ENCODE data around the gene OR52I2.

OR52I2 gene

DNA sequence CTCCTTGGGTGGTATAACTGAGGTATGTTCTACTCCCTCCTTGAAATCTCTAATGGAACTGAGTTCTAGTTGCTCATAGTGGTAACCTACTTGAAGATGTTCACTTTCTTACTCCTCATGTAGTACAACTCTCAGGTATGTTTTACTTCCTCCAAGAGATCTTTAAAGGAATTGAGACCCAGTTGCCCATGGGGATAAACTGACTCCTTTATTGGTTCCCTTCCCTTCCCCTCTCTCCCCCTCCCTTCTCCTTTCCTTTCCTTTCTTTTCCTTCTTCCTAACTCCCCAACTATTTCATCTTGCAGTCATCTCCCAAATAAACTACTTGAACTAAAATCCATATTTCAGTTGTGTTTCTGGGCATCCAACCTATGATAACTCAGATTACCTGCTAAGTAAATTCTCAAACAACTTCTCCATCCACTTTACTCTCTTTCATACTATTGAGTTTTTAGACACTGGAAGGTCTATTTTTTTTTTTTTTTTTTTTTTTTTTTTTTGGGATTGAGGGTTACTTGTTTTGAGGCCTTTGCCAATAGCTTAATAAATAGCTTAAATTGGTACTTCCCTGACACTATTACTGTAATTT, 34.4 kb downstream of the OR52I2 start:
- H3K27me3 ChIP-seq (ENCODE audit: control insufficient read depth, insufficient read depth, low read length) = peaks cover 4% of the 10 kb centered on the region
- no peak overlapping the region for H3K4me3 ChIP-seq (ENCODE audit: low read length)
- H3K36me3 ChIP-seq (ENCODE audit: control insufficient read depth, insufficient read depth, low read length) = no peaks in the 10 kb centered on the region
- H3K9me3 ChIP-seq (ENCODE audit: control insufficient read depth, low read length) = no peaks in the 10 kb centered on the region
- H3K9ac ChIP-seq (ENCODE audit: low read length) = no peak overlapping the region
- no peaks in the 10 kb centered on the region for H3K4me1 ChIP-seq (ENCODE audit: control insufficient read depth, insufficient read depth, low read length)

- Histone ChIP-seq H3K9me3 (ENCODE audit: control insufficient read depth, low read length) (no peaks in the 10 kb centered on the region), H3K9ac (ENCODE audit: low read length) (no peak overlapping the region), H3K4me3 (ENCODE audit: low read length) (no peak overlapping the region), H3K27me3 (ENCODE audit: control insufficient read depth, insufficient read depth, low read length) (peaks cover 4% of the 10 kb centered on the region), H3K36me3 (ENCODE audit: control insufficient read depth, insufficient read depth, low read length) (no peaks in the 10 kb centered on the region), H3K4me1 (ENCODE audit: control insufficient read depth, insufficient read depth, low read length) (no peaks in the 10 kb centered on the region)
These were observed 38.0 kb downstream of the OR52I2 start for GRCh38 chr11:4619514-4619913.

DNA sequence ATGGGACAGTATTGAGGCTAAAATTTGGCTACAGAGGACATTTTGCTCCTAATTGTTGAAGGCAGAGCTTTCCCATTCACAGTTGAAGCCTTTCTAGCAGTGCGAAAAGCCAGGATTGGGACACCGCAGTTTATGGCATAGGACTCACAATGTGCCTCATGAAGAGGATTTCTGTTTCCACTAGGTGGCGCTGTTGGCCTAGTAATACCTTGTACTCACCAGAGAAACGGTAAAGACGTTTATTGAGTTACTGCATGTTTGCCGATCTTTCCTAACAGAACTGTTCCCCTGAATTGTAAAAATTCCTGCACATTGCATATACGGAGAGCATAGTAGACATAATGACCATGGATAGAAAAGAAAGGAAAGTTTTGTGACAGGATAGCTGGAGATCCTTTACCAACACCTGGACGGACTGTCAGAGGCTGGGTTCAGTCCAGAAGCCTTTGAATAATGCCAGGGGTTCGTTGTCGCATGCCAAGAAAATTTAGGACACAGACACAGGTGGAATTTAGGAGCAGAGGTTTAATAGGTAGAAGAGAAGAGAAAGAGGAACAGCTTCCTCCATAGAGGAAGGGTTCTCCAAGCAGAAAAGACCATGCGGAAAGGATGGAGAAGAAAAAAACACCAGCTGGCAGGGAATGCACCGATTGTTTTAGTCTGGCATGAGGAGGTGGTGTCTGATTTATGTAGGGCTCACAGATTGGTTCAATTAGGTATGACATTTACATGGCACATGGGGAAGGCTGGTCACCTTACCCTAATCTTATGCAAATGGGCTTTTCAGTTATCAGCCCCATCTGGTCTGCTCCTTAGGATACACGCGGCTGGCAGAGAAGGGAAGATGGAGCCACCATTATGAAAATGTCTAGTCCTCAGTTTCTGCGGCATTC, 44.9 kb downstream of the OR52I2 start:
- Histone ChIP-seq H3K36me3 (ENCODE audit: control insufficient read depth, insufficient read depth, low read length) (no peaks in the 10 kb centered on the region), H3K4me1 (ENCODE audit: control insufficient read depth, insufficient read depth, low read length) (no peaks in the 10 kb centered on the region), H3K4me3 (ENCODE audit: low read length) (no peak overlapping the region), H3K9me3 (ENCODE audit: control insufficient read depth, low read length) (no peaks in the 10 kb centered on the region), H3K27me3 (ENCODE audit: control insufficient read depth, insufficient read depth, low read length) (no peaks in the 10 kb centered on the region), H3K9ac (ENCODE audit: low read length) (no peak overlapping the region)

- Histone ChIP-seq H3K36me3 (ENCODE audit: control insufficient read depth, insufficient read depth, low read length) (no peaks in the 10 kb centered on the region), H3K9ac (ENCODE audit: low read length) (no peak overlapping the region), H3K4me3 (ENCODE audit: low read length) (no peak overlapping the region), H3K4me1 (ENCODE audit: control insufficient read depth, insufficient read depth, low read length) (no peaks in the 10 kb centered on the region), H3K9me3 (ENCODE audit: control insufficient read depth, low read length) (no peaks in the 10 kb centered on the region), H3K27me3 (ENCODE audit: control insufficient read depth, insufficient read depth, low read length) (peaks cover 9% of the 10 kb centered on the region)
These were observed 54.6 kb downstream of the OR52I2 start for GRCh38 chr11:4636136-4636535.

GRCh38 chr11:4636962-4637661, 55.6 kb downstream of the OR52I2 start, which contains the start of gene OR51D1:
TSS of gene OR51D1 (plus strand) at chr11:4637477. CDS start at chr11:4639791, 2,314 bp downstream.
- H3K4me3 ChIP-seq (ENCODE audit: low read length) = no peak within 1 kb of the TSS
- no peaks in the 10 kb centered on the region for H3K4me1 ChIP-seq (ENCODE audit: control insufficient read depth, insufficient read depth, low read length)
- H3K9ac ChIP-seq (ENCODE audit: low read length) = no peak within 1 kb of the TSS

DNA sequence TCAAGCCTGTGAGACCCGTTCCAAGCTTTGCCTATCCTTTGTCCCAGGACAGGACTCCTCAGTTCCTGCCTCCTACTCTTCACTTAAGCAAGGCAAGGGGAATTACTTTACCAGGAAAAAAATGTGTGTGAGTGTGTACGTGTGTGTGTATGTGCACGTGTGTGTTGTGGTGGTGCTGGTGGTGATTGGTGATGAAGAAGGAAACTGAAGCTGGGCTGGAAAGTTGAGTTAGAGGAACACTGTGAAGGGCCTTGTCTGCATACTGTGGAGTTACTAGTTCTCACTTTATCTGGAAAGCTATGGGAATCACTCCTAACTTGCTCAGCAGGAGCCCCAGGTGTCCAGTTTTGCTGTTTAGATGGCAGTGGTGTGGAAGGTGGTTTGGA, 56.1 kb downstream of the OR52I2 start:
- H3K9me3 ChIP-seq (ENCODE audit: control insufficient read depth, low read length) = no peaks in the 10 kb centered on the region
- H3K4me3 ChIP-seq (ENCODE audit: low read length) = no peak overlapping the region
- H3K4me1 ChIP-seq (ENCODE audit: control insufficient read depth, insufficient read depth, low read length) = no peaks in the 10 kb centered on the region
- no peak overlapping the region for H3K9ac ChIP-seq (ENCODE audit: low read length)
- no peaks in the 10 kb centered on the region for H3K36me3 ChIP-seq (ENCODE audit: control insufficient read depth, insufficient read depth, low read length)
- H3K27me3 ChIP-seq (ENCODE audit: control insufficient read depth, insufficient read depth, low read length) = peaks cover 9% of the 10 kb centered on the region

More at GRCh38 chr11:4636962-4637661, 55.6 kb downstream of the OR52I2 start, which contains the start of gene OR51D1:
- Histone ChIP-seq H3K9me3 (ENCODE audit: control insufficient read depth, low read length) (no peaks in the 10 kb centered on the region), H3K27me3 (ENCODE audit: control insufficient read depth, insufficient read depth, low read length) (peaks cover 9% of the 10 kb centered on the region), H3K36me3 (ENCODE audit: control insufficient read depth, insufficient read depth, low read length) (no peaks in the 10 kb centered on the region)

- Histone ChIP-seq H3K4me3 (ENCODE audit: low read length) (no peak overlapping the region), H3K4me1 (ENCODE audit: control insufficient read depth, insufficient read depth, low read length) (no peaks in the 10 kb centered on the region), H3K27me3 (ENCODE audit: control insufficient read depth, insufficient read depth, low read length) (peaks cover 9% of the 10 kb centered on the region), H3K36me3 (ENCODE audit: control insufficient read depth, insufficient read depth, low read length) (no peaks in the 10 kb centered on the region), H3K9me3 (ENCODE audit: control insufficient read depth, low read length) (no peaks in the 10 kb centered on the region), H3K9ac (ENCODE audit: low read length) (no peak overlapping the region)
These were observed 58.4 kb downstream of the OR52I2 start for GRCh38 chr11:4639931-4640330.

DNA sequence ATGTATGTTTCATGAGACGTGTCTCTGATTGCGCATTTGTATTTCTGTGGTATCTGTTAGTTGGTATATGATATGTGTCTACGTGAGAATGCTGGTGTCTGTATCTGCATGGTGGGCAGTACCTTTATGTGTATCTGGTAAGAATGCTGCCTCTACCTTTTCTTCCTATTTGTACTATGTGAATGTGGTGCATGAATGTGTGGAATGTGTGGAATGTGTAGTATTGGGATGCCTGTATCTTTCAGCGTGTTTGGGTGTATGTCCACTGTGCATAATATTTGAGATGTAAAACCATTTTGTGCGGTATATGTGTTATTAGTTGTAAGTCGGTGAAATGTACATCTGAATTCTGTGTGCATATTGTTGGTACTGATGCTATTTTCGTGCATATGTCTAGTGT, 60.0 kb downstream of the OR52I2 start:
- H3K27me3 ChIP-seq (ENCODE audit: control insufficient read depth, insufficient read depth, low read length) = peaks cover 9% of the 10 kb centered on the region
- no peaks in the 10 kb centered on the region for H3K36me3 ChIP-seq (ENCODE audit: control insufficient read depth, insufficient read depth, low read length)
- no peak overlapping the region for H3K4me3 ChIP-seq (ENCODE audit: low read length)
- no peaks in the 10 kb centered on the region for H3K9me3 ChIP-seq (ENCODE audit: control insufficient read depth, low read length)
- H3K4me1 ChIP-seq (ENCODE audit: control insufficient read depth, insufficient read depth, low read length) = no peaks in the 10 kb centered on the region
- no peak overlapping the region for H3K9ac ChIP-seq (ENCODE audit: low read length)

DNA sequence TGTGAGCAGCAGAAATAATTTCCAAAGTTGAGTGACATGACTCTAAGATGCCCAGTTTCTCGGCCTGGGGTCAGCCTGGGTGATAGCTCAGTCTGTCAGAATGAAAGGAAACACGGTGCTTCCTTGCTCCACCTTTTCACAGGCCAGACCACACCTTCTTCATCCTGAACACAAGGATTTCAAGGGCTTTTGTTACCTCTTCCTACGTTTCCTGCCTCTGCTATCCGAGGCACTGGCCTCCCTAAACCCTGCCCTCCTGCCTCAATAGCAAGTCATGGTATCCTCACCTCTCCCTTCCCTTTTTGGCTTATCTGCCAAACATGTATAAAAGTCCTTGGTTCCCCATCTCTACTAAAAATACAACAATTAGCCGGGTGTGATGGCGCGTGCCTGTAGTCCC, 60.5 kb downstream of the OR52I2 start:
- Histone ChIP-seq H3K9me3 (ENCODE audit: control insufficient read depth, low read length) (no peaks in the 10 kb centered on the region), H3K4me1 (ENCODE audit: control insufficient read depth, insufficient read depth, low read length) (no peaks in the 10 kb centered on the region), H3K36me3 (ENCODE audit: control insufficient read depth, insufficient read depth, low read length) (no peaks in the 10 kb centered on the region), H3K27me3 (ENCODE audit: control insufficient read depth, insufficient read depth, low read length) (peaks cover 8% of the 10 kb centered on the region), H3K4me3 (ENCODE audit: low read length) (no peak overlapping the region), H3K9ac (ENCODE audit: low read length) (no peak overlapping the region)

Measured in mucosa of stomach (tissue), 1 donor.